HG02759 (cell line): Measurements from ENCODE around the gene PHLDA1.
"Not testable (repeated sequence)": the region's sequence is repeated elsewhere in the genome, so short reads cannot be mapped to it uniquely, and the experiment has no call there.

ENCODE experiments used
- ATAC-seq: cut with Tn5 transposase; IDR thresholded peaks from one replicate; pipeline ENCODE4 v1.9.1; 2021; ENCODE audit warnings: mild to moderate bottlenecking, moderate library complexity; ENCODE audit not compliant: unreplicated experiment

The PHLDA1 gene

GRCh38 chr12:75990189-75990912 is 41.2 kb downstream of the PHLDA1 start:
- no peak for ATAC-seq

GRCh38 chr12:75987709-75988108 is 43.9 kb downstream of the PHLDA1 start:
- not testable (repeated sequence) for ATAC-seq

- no peak for ATAC-seq
Observed at GRCh38 chr12:75986001-75986746, 45.4 kb downstream of the PHLDA1 start.

GRCh38 chr12:75985566-75985965 is 46.0 kb downstream of the PHLDA1 start:
- no peak for ATAC-seq

GRCh38 chr12:75984577-75985182 is 46.9 kb downstream of the PHLDA1 start:
- ATAC-seq, result no peak

GRCh38 chr12:75983851-75984250 is 47.7 kb downstream of the PHLDA1 start:
- ATAC-seq, result not testable (repeated sequence)

GRCh38 chr12:75982979-75983660 is 48.5 kb downstream of the PHLDA1 start:
- no peak for ATAC-seq

- ATAC-seq, result no peak
Observed at GRCh38 chr12:75982169-75982564, 49.4 kb downstream of the PHLDA1 start.

GRCh38 chr12:75981247-75982168 is 50.1 kb downstream of the PHLDA1 start:
- ATAC-seq, result peak; percentile 48

- ATAC-seq, result no peak
Observed at GRCh38 chr12:75979181-75979580, 52.4 kb downstream of the PHLDA1 start.

GRCh38 chr12:75978677-75979076 is 52.9 kb downstream of the PHLDA1 start:
- ATAC-seq, result no peak

GRCh38 chr12:75977952-75978671 is 53.5 kb downstream of the PHLDA1 start:
- ATAC-seq, result peak; percentile 95

- peak; percentile 7 for ATAC-seq
Observed at GRCh38 chr12:75977590-75977951, 54.0 kb downstream of the PHLDA1 start.

GRCh38 chr12:75976913-75977312 is 54.7 kb downstream of the PHLDA1 start:
- no peak for ATAC-seq

- no peak for ATAC-seq
Observed at GRCh38 chr12:75976113-75976512, 55.5 kb downstream of the PHLDA1 start.

- ATAC-seq, result no peak
Observed at GRCh38 chr12:75975702-75976101, 55.9 kb downstream of the PHLDA1 start.
